NCI-H1092 (cell line): ENCODE measurements around the gene NUP93.
"Not testable (repeated sequence)": the region's sequence is repeated elsewhere in the genome, so short reads cannot be mapped to it uniquely, and the experiment has no call there.

ENCODE experiments used
- DNase-seq: peaks from one replicate; lab custom pipeline; 2025; lab: John Stamatoyannopoulos, UW

NUP93 gene

GRCh38 chr16:56779906-56780305, 50.0 kb downstream of the NUP93 start:
- no peak for DNase-seq

- DNase-seq: no peak
Observed at GRCh38 chr16:56780646-56781045, 50.7 kb downstream of the NUP93 start.

GRCh38 chr16:56781528-56781961, 51.6 kb downstream of the NUP93 start:
- DNase-seq: no peak

GRCh38 chr16:56783344-56783743, 53.4 kb downstream of the NUP93 start:
- no peak for DNase-seq

GRCh38 chr16:56785317-56785716, 55.4 kb downstream of the NUP93 start:
- no peak for DNase-seq

GRCh38 chr16:56787167-56787566, 57.2 kb downstream of the NUP93 start:
- no peak for DNase-seq

GRCh38 chr16:56788435-56788834, 58.5 kb downstream of the NUP93 start:
- no peak for DNase-seq

- no peak for DNase-seq
Observed at GRCh38 chr16:56789360-56789759, 59.4 kb downstream of the NUP93 start.

- DNase-seq: no peak
Observed at GRCh38 chr16:56792967-56793366, 63.0 kb downstream of the NUP93 start.

- no peak for DNase-seq
Observed at GRCh38 chr16:56793492-56793891, 63.6 kb downstream of the NUP93 start.

GRCh38 chr16:56795011-56795410, 65.1 kb downstream of the NUP93 start:
- no peak for DNase-seq

- DNase-seq: not testable (repeated sequence)
Observed at GRCh38 chr16:56797038-56797437, 67.1 kb downstream of the NUP93 start.

- no peak for DNase-seq
Observed at GRCh38 chr16:56797861-56798260, 67.9 kb downstream of the NUP93 start.

GRCh38 chr16:56798955-56799354, 69.0 kb downstream of the NUP93 start:
- DNase-seq: no peak

- no peak for DNase-seq
Observed at GRCh38 chr16:56800355-56800754, 70.4 kb downstream of the NUP93 start.

- no peak for DNase-seq
Observed at GRCh38 chr16:56801762-56802161, 71.8 kb downstream of the NUP93 start.

GRCh38 chr16:56807011-56807675, 77.2 kb downstream of the NUP93 start:
- no peak for DNase-seq

GRCh38 chr16:56807676-56808067, 77.7 kb downstream of the NUP93 start:
- not testable (repeated sequence) for DNase-seq

- DNase-seq: no peak
Observed at GRCh38 chr16:56810954-56811353, 81.0 kb downstream of the NUP93 start.

GRCh38 chr16:56811602-56812001, 81.7 kb downstream of the NUP93 start:
- not testable (repeated sequence) for DNase-seq

- no peak for DNase-seq
Observed at GRCh38 chr16:56812884-56813283, 83.0 kb downstream of the NUP93 start.

GRCh38 chr16:56814537-56815432, 84.9 kb downstream of the NUP93 start:
- DNase-seq: no peak

GRCh38 chr16:56815721-56816120, 85.8 kb downstream of the NUP93 start:
- no peak for DNase-seq
